H1 (cell line): ENCODE measurements around the gene CHST10. TPM values are rescaled to one million over a fixed set of nuclear protein-coding genes. Genes with fewer than 3 reads are reported as not detected.

Experiments
- CTCF ChIA-PET: fragments of 300-600 bp; sonication (Branson Sonifier 250); formaldehyde crosslinking; loops from one replicate; lab custom pipeline; 2021; ENCODE audit not compliant: partially characterized antibody; lab: Charles Lee
- POLR2A ChIA-PET: fragments of 300-600 bp; sonication (Branson Sonifier 250); formaldehyde crosslinking; loops from one replicate; lab custom pipeline; 2021; ENCODE audit warnings: inconsistent platforms; ENCODE audit not compliant: partially characterized antibody; lab: Charles Lee
- DNase-seq, 2 experiments: peaks; one replicate each; pipeline versions ENCODE4 v3.0.0 to v3.0.0-alpha.2; 2010 to 2022; ENCODE audit warnings: low spot score in 2 of 2, low read depth in 1 of 2, mixed read lengths in 1 of 2
- FAIRE-seq: peaks from 2 replicates; lab custom pipeline; 2011; peaks lifted over from hg19 to GRCh38; lab: Jason Lieb, UNC
- H2AFZ ChIP-seq: 2 replicates; pipeline ENCODE4 v1.8.1; 2012; ENCODE audit warnings: low read length, inconsistent platforms
- H2AK5ac ChIP-seq: 2 replicates; pipeline ENCODE4 v1.6.1; 2013; ENCODE audit warnings: low read depth, low read length
- H2BK120ac ChIP-seq: replicated peaks from 2 replicates; pipeline ENCODE3; 2013; ENCODE audit warnings: low read depth, low read length, inconsistent platforms
- H2BK12ac ChIP-seq: 2 replicates; pipeline ENCODE4 v1.6.1; 2013; ENCODE audit warnings: low read depth, low read length
- H2BK15ac ChIP-seq: 2 replicates; pipeline ENCODE4 v1.6.1; 2013; ENCODE audit warnings: low read length
- H2BK20ac ChIP-seq: 2 replicates; pipeline ENCODE4 v1.6.1; 2013; ENCODE audit warnings: low read length
- H2BK5ac ChIP-seq: 2 replicates; pipeline ENCODE4 v1.6.1; 2013; ENCODE audit warnings: low read depth, low read length
- H3K14ac ChIP-seq: 2 replicates; pipeline ENCODE4 v1.6.1; 2013; ENCODE audit warnings: inconsistent platforms; ENCODE audit not compliant: insufficient read length
- H3K18ac ChIP-seq: 2 replicates; pipeline ENCODE4 v1.6.1; 2013; ENCODE audit warnings: low read length; ENCODE audit errors: extremely low read depth
- H3K23ac ChIP-seq: 2 replicates; pipeline ENCODE4 v1.6.1; 2013; ENCODE audit warnings: inconsistent platforms; ENCODE audit not compliant: insufficient read length
- H3K23me2 ChIP-seq: 2 replicates; pipeline ENCODE4 v1.6.1; 2013; ENCODE audit warnings: low read depth, low read length
- H3K27ac ChIP-seq: 2 replicates; pipeline ENCODE4 v1.6.1; 2011; ENCODE audit warnings: low read depth, low read length, inconsistent platforms
- H3K27me3 ChIP-seq, 4 experiments: replicated peaks in 1 of 4; 1 replicate in 1 of 4; 2 replicates in 3 of 4; pipeline versions ENCODE4 v1.6.1 to v1.8.1; 2011 to 2013; ENCODE audit warnings: low read length in 3 of 4, mild to moderate bottlenecking in 3 of 4, inconsistent platforms in 2 of 4, mixed read lengths in 2 of 4, moderate library complexity in 1 of 4; ENCODE audit not compliant: control insufficient read depth in 3 of 4, insufficient read depth in 3 of 4; ENCODE audit errors: extremely low read depth in 1 of 4
- H3K36me3 ChIP-seq, 4 experiments: 2 replicates each; pipeline versions ENCODE4 v1.6.1 to v1.8.1; 2011 to 2013; ENCODE audit warnings: mild to moderate bottlenecking in 4 of 4, low read length in 3 of 4, moderate library complexity in 2 of 4, control low read depth in 1 of 4, inconsistent platforms in 1 of 4; ENCODE audit not compliant: insufficient read depth in 4 of 4, control insufficient read depth in 2 of 4
- H3K4ac ChIP-seq: replicated peaks from 2 replicates; pipeline ENCODE3; 2013; ENCODE audit warnings: low read length, low read depth, mixed read lengths, inconsistent platforms; ENCODE audit not compliant: insufficient read length
- H3K4me1 ChIP-seq, 4 experiments: replicated peaks in 1 of 4; 1 replicate in 1 of 4; 2 replicates in 3 of 4; pipeline versions ENCODE4 v1.6.1 to v1.8.1; 2011 to 2013; ENCODE audit warnings: low read length in 3 of 4, inconsistent platforms in 2 of 4, mixed read lengths in 1 of 4; ENCODE audit not compliant: insufficient read depth in 4 of 4, control insufficient read depth in 3 of 4
- H3K4me2 ChIP-seq, 2 experiments: 2 replicates each; pipeline versions ENCODE4 v1.6.1 to v1.8.1; 2011 to 2013; ENCODE audit warnings: low read depth in 2 of 2, low read length in 2 of 2, control low read depth in 1 of 2, inconsistent platforms in 1 of 2, mild to moderate bottlenecking in 1 of 2; ENCODE audit not compliant: insufficient read depth in 1 of 2
- H3K4me3 ChIP-seq, 4 experiments: fragments of 200-600, 300-600 bp in 1 of 4; sonication (generic), shearing (Covaris generic), sonication (Bioruptor Twin) in 1 of 4; 2 replicates each; pipeline versions ENCODE4 v1.5.1 to v1.8.1; 2011 to 2016; ENCODE audit warnings: low read length in 4 of 4, low read depth in 3 of 4, control low read depth in 2 of 4, inconsistent platforms in 2 of 4, mild to moderate bottlenecking in 2 of 4, mixed read lengths in 1 of 4, moderate library complexity in 1 of 4; ENCODE audit not compliant: insufficient read depth in 2 of 4; ENCODE audit errors: extremely low read depth in 1 of 4
- H3K56ac ChIP-seq: replicated peaks from 2 replicates; pipeline ENCODE3; 2013; ENCODE audit warnings: low read depth, mild to moderate bottlenecking, mixed read lengths, low read length, inconsistent platforms; ENCODE audit not compliant: insufficient read length
- H3K79me1 ChIP-seq: 2 replicates; pipeline ENCODE4 v1.6.1; 2013; ENCODE audit warnings: low read depth, low read length, control low read depth
- H3K79me2 ChIP-seq, 2 experiments: 2 replicates each; pipeline versions ENCODE4 v1.6.1 to v1.8.1; 2012 to 2013; ENCODE audit warnings: low read length in 2 of 2, mild to moderate bottlenecking in 2 of 2, inconsistent platforms in 1 of 2; ENCODE audit not compliant: insufficient read depth in 2 of 2, control insufficient read depth in 1 of 2
- H3K9ac ChIP-seq, 4 experiments: replicated peaks in 1 of 4; 1 replicate in 1 of 4; 2 replicates in 3 of 4; pipeline versions ENCODE4 v1.6.1 to v1.8.1; 2011 to 2013; ENCODE audit warnings: low read depth in 3 of 4, low read length in 3 of 4, control low read depth in 2 of 4, mild to moderate bottlenecking in 2 of 4, moderate library complexity in 2 of 4, inconsistent platforms in 1 of 4; ENCODE audit errors: extremely low read depth in 1 of 4
- H3K9me3 ChIP-seq, 2 experiments: 2 replicates each; pipeline versions ENCODE4 v1.6.1 to v1.8.1; 2012 to 2013; ENCODE audit warnings: mild to moderate bottlenecking in 2 of 2, moderate library complexity in 2 of 2, control low read depth in 1 of 2, inconsistent platforms in 1 of 2, low read depth in 1 of 2, low read length in 1 of 2, mixed read lengths in 1 of 2; ENCODE audit not compliant: insufficient read depth in 2 of 2
- H4K20me1 ChIP-seq, 2 experiments: replicated peaks in 1 of 2; 2 replicates each; pipeline versions ENCODE3 to v1.8.1; 2011 to 2013; ENCODE audit warnings: inconsistent platforms in 2 of 2, low read length in 2 of 2, mild to moderate bottlenecking in 1 of 2; ENCODE audit not compliant: insufficient read depth in 2 of 2, control insufficient read depth in 1 of 2
- H4K5ac ChIP-seq: 2 replicates; pipeline ENCODE4 v1.6.1; 2013; ENCODE audit warnings: low read length, low read depth, mixed read lengths, inconsistent platforms; ENCODE audit not compliant: insufficient read length
- H4K8ac ChIP-seq: 2 replicates; pipeline ENCODE4 v1.8.0; 2013; ENCODE audit warnings: mild to moderate bottlenecking, moderate library complexity, low read length, inconsistent platforms; ENCODE audit not compliant: insufficient read depth; ENCODE audit errors: extremely low read depth
- H4K91ac ChIP-seq: replicated peaks from 2 replicates; pipeline ENCODE3; 2013; ENCODE audit warnings: low read length, mixed read lengths, inconsistent platforms; ENCODE audit not compliant: insufficient read length
- ASH2L ChIP-seq: fragments of 200-600, 300-600 bp; sonication (generic); IDR thresholded peaks from one replicate; pipeline ENCODE4 v1.7.1; 2017; ENCODE audit warnings: low read length
- CBX8 ChIP-seq: fragments of 300-800, 300-1000 bp; sonication (generic); IDR thresholded peaks from 2 replicates; pipeline ENCODE4 v1.7.1; 2016; ENCODE audit warnings: low read depth, low read length, borderline replicate concordance
- CHD2 ChIP-seq: IDR thresholded peaks from 2 replicates; pipeline ENCODE4 v1.6.1; 2012; ENCODE audit warnings: low read length, improper control_type of control experiment
- FOSL1 ChIP-seq: IDR thresholded peaks from 2 replicates; pipeline ENCODE4 v1.6.1; 2011; ENCODE audit warnings: mild to moderate bottlenecking, low read depth, low read length, moderate library complexity; ENCODE audit not compliant: insufficient read depth
- KDM1A ChIP-seq: fragments of 200-600, 300-600 bp; sonication (generic); IDR thresholded peaks from 2 replicates; pipeline ENCODE4 v1.7.1; 2016; ENCODE audit warnings: mild to moderate bottlenecking, low read length, borderline replicate concordance
- POU5F1 ChIP-seq: IDR thresholded peaks from 2 replicates; pipeline ENCODE4 v1.6.1; 2011; ENCODE audit warnings: low read depth, mild to moderate bottlenecking, low read length, moderate library complexity
- RBBP5 ChIP-seq: IDR thresholded peaks from 2 replicates; pipeline ENCODE4 v1.7.1; 2012; ENCODE audit warnings: low read depth, mild to moderate bottlenecking, inconsistent platforms, low read length, moderate library complexity, borderline replicate concordance
- YY1 ChIP-seq: IDR thresholded peaks from 2 replicates; pipeline ENCODE4 v1.6.1; 2011; ENCODE audit warnings: low read depth, mild to moderate bottlenecking, low read length
- WGBS, 2 experiments: shearing (Covaris generic) in 1 of 2; methylation state at CpG; one replicate each; pipeline versions ENCODE4 v1.1.6 to v1.1.7; 2013 to 2015; ENCODE audit warnings: low lambda C conversion rate in 2 of 2, mixed read lengths in 2 of 2, inconsistent platforms in 1 of 2, low coverage in 1 of 2, missing lambda C conversion rate in 1 of 2; ENCODE audit not compliant: insufficient replicate concordance in 2 of 2, insufficient coverage in 1 of 2, insufficient read length in 1 of 2; ENCODE audit errors: extremely low coverage in 1 of 2, missing lambda C conversion rate in 1 of 2; 5-methylcytosine and 5-hydroxymethylcytosine counted together
- polyA plus RNA-seq, 7 experiments: library from polyadenylated mRNA; depleted of rRNA in 3 of 7; stranded (reverse) in 5 of 7; unstranded in 2 of 7; fragments of >200 nt in 5 of 7; fragments of 200-250 nt in 2 of 7; gene quantifications; 1 replicate in 5 of 7; 2 replicates in 1 of 7; 4 replicates in 1 of 7; pipeline versions ENCODE4 v1.2.1 to v1.2.3, GENCODE V29; 2011 to 2013; ENCODE audit warnings: missing spikeins in 2 of 7, mixed read lengths in 2 of 7
- total RNA-seq: library from RNA; stranded (reverse); fragmentation: NEBNext Ultra II Directional; extraction: Animal tissue kit (Norgen Biotek cat#: 25700); gene quantifications from 2 replicates; pipeline ENCODE4 v1.2.1, GENCODE V29; 2021
- TF ChIP-seq, protein P1 (sequence below): IDR thresholded peaks from 2 replicates; pipeline ENCODE4 v1.6.1; 2011; ENCODE audit warnings: low read depth, mild to moderate bottlenecking, low read length; ENCODE audit not compliant: insufficient read depth

The CHST10 gene
- total and polyA plus RNA-seq, 2 of the 8 experiments (the other 6 are each of a cell fraction or from before 2014, with no cell fraction given), result 27.3 to 29.1 TPM

DNA sequence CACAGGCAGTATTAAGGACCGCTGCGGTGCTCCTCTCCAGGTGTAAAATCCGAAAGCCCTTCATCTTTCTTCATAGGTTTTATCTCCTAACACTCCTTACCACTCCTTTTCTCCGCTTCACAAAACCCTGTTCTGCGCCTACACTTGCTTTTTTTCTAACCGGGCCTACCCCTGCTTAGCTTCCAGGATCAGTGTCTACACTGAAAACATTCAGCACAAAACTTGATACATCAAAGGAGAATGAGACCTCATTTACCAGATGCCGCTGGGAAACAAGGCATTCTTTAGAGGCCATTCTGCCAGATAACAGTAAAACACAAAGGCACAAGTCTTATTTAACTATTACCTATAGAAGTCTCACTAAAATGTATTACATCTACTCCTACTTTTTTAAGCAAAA lies 13.1 kb downstream of the CHST10 start:
- Histone ChIP-seq H3K18ac (no peak overlapping the region), H4K8ac (no peak overlapping the region), H4K20me1 (no peaks in the 10 kb centered on the region), H3K23ac (no peak overlapping the region), H2BK12ac (no peak overlapping the region), H3K14ac (no peak overlapping the region), H2BK5ac (no peak overlapping the region), H4K5ac (no peak overlapping the region), H2AK5ac (no peak overlapping the region), H3K9ac (no peak overlapping the region)
- CTCF ChIA-PET, result interaction anchor here (9.7 kb wide), 1 partner anchor 142 kb away, joined by 38 read pairs; no protein-coding TSS in a partner anchor
- 93% methylated on average over 3 to 7 of the region's 7 CpGs for WGBS, 2 experiments
- DNase-seq, result no peak
- POLR2A ChIA-PET, result interaction anchor here (1.7 kb wide), 1 partner anchor 15 kb away, joined by 5 read pairs; no protein-coding TSS in a partner anchor
- no peak for FAIRE-seq
- TF ChIP-seq RBBP5 (no peak), FOSL1 (no peak), YY1 (no peak), CHD2 (no peak), ASH2L (no peak), CBX8 (no peak), KDM1A (no peak), POU5F1 (no peak)
- TF ChIP-seq, protein P1, sequence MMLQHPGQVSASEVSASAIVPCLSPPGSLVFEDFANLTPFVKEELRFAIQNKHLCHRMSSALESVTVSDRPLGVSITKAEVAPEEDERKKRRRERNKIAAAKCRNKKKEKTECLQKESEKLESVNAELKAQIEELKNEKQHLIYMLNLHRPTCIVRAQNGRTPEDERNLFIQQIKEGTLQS, result no peak
- TF ChIP-seq, all 59 proteins: peak for 0
- Histone ChIP-seq H3K23me2 (no peaks in the 10 kb centered on the region), H4K91ac (no peak overlapping the region), H3K27me3 (no peaks in the 10 kb centered on the region), H2BK120ac (no peak overlapping the region), H3K56ac (no peak overlapping the region), H2BK20ac (no peak overlapping the region), H3K4me1 (peaks cover 0 to 11% (median 4%) of the 10 kb centered on the region in 4 experiments; a peak in 5 of 7 replicates), H3K4ac (no peak overlapping the region), H2BK15ac (no peak overlapping the region), H3K79me1 (no peaks in the 10 kb centered on the region; the same call in none of the 2 replicates), H3K79me2 (peaks cover 5 to 30% of the 10 kb centered on the region in 2 experiments; a peak in 3 of 4 replicates), H3K36me3 (peaks cover 7 to 43% (median 15%) of the 10 kb centered on the region in 4 experiments; a peak in 7 of 8 replicates), H3K4me3 (no peak overlapping the region), H3K9me3 (no peaks in the 10 kb centered on the region), H3K4me2 (no peak overlapping the region), H3K27ac (no peak overlapping the region), H2AFZ (no peak overlapping the region)
